HEK293 (cell line): Measurements from ENCODE around the gene ZNF469.
A peak's percentile ranks its signal among the peaks of the same experiment; 100 is the strongest.

Experiments
- CTCF ChIA-PET: fragments of 350-600 bp; formaldehyde crosslinking; extraction: SDS; loops from one replicate; lab custom pipeline; 2021; ENCODE audit warnings: antibody characterized with exemption; lab: Yijun Ruan, JAX
- POLR2A ChIA-PET: fragments of 300-600 bp; formaldehyde crosslinking; extraction: SDS; loops from one replicate; lab custom pipeline; 2020; ENCODE audit warnings: antibody characterized with exemption, inconsistent platforms; lab: Yijun Ruan, JAX
- H3K27ac ChIP-seq: fragments of 200-500 bp; sonication (Bioruptor generic); 2 replicates; pipeline ENCODE4 v1.5.1; 2014; ENCODE audit warnings: low read depth, low read length, control low read depth, inconsistent platforms; ENCODE audit errors: extremely low read depth
- H3K36me3 ChIP-seq, 2 experiments: fragments of 200-500 bp in 1 of 2; sonication (Bioruptor generic) in 1 of 2; 1 replicate in 1 of 2; 2 replicates in 1 of 2; pipeline ENCODE4 v1.5.1; 2014 to 2017; ENCODE audit warnings: inconsistent platforms in 2 of 2, low read length in 2 of 2; ENCODE audit not compliant: control insufficient read depth in 2 of 2, insufficient read depth in 1 of 2
- H3K4me1 ChIP-seq: fragments of 200-500 bp; sonication (Bioruptor generic); 2 replicates; pipeline ENCODE4 v1.5.1; 2014; ENCODE audit warnings: mild to moderate bottlenecking, low read length, inconsistent platforms; ENCODE audit not compliant: control insufficient read depth, insufficient read depth
- H3K4me3 ChIP-seq: 2 replicates; pipeline ENCODE4 v1.5.1; 2011; ENCODE audit warnings: low read depth, mild to moderate bottlenecking, control low read depth, low read length, moderate library complexity
- H3K9me3 ChIP-seq: fragments of 200-500 bp; sonication (Bioruptor generic); 2 replicates; pipeline ENCODE4 v1.5.1; 2014; ENCODE audit warnings: low read depth, low read length, inconsistent platforms; ENCODE audit not compliant: control insufficient read depth, insufficient read depth
- EGR2 ChIP-seq: fragments of 450-650 bp; formaldehyde crosslinking; IDR thresholded peaks from 2 replicates; pipeline ENCODE4 v1.5.1; 2016; ENCODE audit warnings: low read depth, missing biosample characterization, missing genetic modification characterization
- KLF1 ChIP-seq: fragments of 450-650 bp; formaldehyde crosslinking; IDR thresholded peaks from 2 replicates; pipeline ENCODE4 v1.5.1; 2016; ENCODE audit warnings: missing biosample characterization, missing genetic modification characterization
- KLF16 ChIP-seq: fragments of 450-650 bp; formaldehyde crosslinking; IDR thresholded peaks from 2 replicates; pipeline ENCODE4 v1.5.1; 2017; ENCODE audit warnings: missing biosample characterization, missing genetic modification characterization
- KLF9 ChIP-seq: fragments of 450-650 bp; formaldehyde crosslinking; IDR thresholded peaks from 2 replicates; pipeline ENCODE4 v1.5.1; 2016; ENCODE audit warnings: missing biosample characterization, missing genetic modification characterization, low read depth
- MEIS1 ChIP-seq: sonication (generic); formaldehyde crosslinking; IDR thresholded peaks from 2 replicates; pipeline ENCODE4 v1.8.1; 2022; ENCODE audit warnings: missing genetic modification reagents, mild to moderate bottlenecking, borderline replicate concordance
- REPIN1 ChIP-seq: fragments of 450-650 bp; formaldehyde crosslinking; IDR thresholded peaks from 2 replicates; pipeline ENCODE4 v1.5.1; 2017; ENCODE audit warnings: missing biosample characterization, missing genetic modification characterization, low read depth
- SCRT1 ChIP-seq: fragments of 450-650 bp; formaldehyde crosslinking; IDR thresholded peaks from 2 replicates; pipeline ENCODE4 v1.5.1; 2016; ENCODE audit warnings: missing biosample characterization, missing genetic modification characterization, borderline replicate concordance
- SP3 ChIP-seq: fragments of 450-650 bp; formaldehyde crosslinking; IDR thresholded peaks from 2 replicates; pipeline ENCODE4 v1.5.1; 2016; ENCODE audit warnings: missing biosample characterization, missing genetic modification characterization
- YY2 ChIP-seq: fragments of 450-650 bp; formaldehyde crosslinking; IDR thresholded peaks from 2 replicates; pipeline ENCODE4 v1.5.1; 2016; ENCODE audit warnings: missing biosample characterization, missing genetic modification characterization
- ZBTB1 ChIP-seq: fragments of 450-650 bp; formaldehyde crosslinking; IDR thresholded peaks from 2 replicates; pipeline ENCODE4 v1.5.1; 2016; ENCODE audit warnings: missing biosample characterization, missing genetic modification characterization
- ZBTB17 ChIP-seq: fragments of 450-650 bp; formaldehyde crosslinking; IDR thresholded peaks from 2 replicates; pipeline ENCODE4 v1.5.1; 2016; ENCODE audit warnings: missing biosample characterization, missing genetic modification characterization
- ZBTB20 ChIP-seq: fragments of 450-650 bp; formaldehyde crosslinking; IDR thresholded peaks from 2 replicates; pipeline ENCODE4 v1.5.1; 2016; ENCODE audit warnings: missing biosample characterization, missing genetic modification characterization
- ZFHX2 ChIP-seq: fragments of 450-650 bp; formaldehyde crosslinking; conservative IDR thresholded peaks from 2 replicates; pipeline ENCODE4 v1.5.1; 2016; ENCODE audit warnings: missing biosample characterization, missing genetic modification characterization
- ZNF19 ChIP-seq: fragments of 450-650 bp; formaldehyde crosslinking; IDR thresholded peaks from 2 replicates; pipeline ENCODE4; 2016; ENCODE audit warnings: missing biosample characterization, missing genetic modification characterization, low read depth
- ZNF202 ChIP-seq: fragments of 450-650 bp; formaldehyde crosslinking; IDR thresholded peaks from 2 replicates; pipeline ENCODE4 v1.5.1; 2016; ENCODE audit warnings: missing biosample characterization, missing genetic modification characterization, borderline replicate concordance
- ZNF221 ChIP-seq: fragments of 450-650 bp; formaldehyde crosslinking; IDR thresholded peaks from 2 replicates; pipeline ENCODE4 v1.5.1; 2017; ENCODE audit warnings: missing biosample characterization, missing genetic modification characterization, borderline replicate concordance
- ZNF248 ChIP-seq: fragments of 450-650 bp; formaldehyde crosslinking; IDR thresholded peaks from 2 replicates; pipeline ENCODE4 v1.5.1; 2017; ENCODE audit warnings: missing biosample characterization, missing genetic modification characterization
- ZNF302 ChIP-seq: fragments of 450-650 bp; formaldehyde crosslinking; IDR thresholded peaks from 2 replicates; pipeline ENCODE4 v1.5.1; 2016; ENCODE audit warnings: missing biosample characterization, missing genetic modification characterization, low read depth
- ZNF324 ChIP-seq: fragments of 450-650 bp; formaldehyde crosslinking; IDR thresholded peaks from 2 replicates; pipeline ENCODE4 v1.5.1; 2016; ENCODE audit warnings: missing biosample characterization, missing genetic modification characterization
- ZNF366 ChIP-seq: fragments of 450-650 bp; formaldehyde crosslinking; conservative IDR thresholded peaks from 2 replicates; pipeline ENCODE4 v1.5.1; 2016; ENCODE audit warnings: missing biosample characterization, missing genetic modification characterization
- ZNF423 ChIP-seq: fragments of 450-650 bp; formaldehyde crosslinking; IDR thresholded peaks from 2 replicates; pipeline ENCODE4 v1.5.1; 2016; ENCODE audit warnings: missing biosample characterization, missing genetic modification characterization
- ZNF501 ChIP-seq: fragments of 450-650 bp; formaldehyde crosslinking; IDR thresholded peaks from 2 replicates; pipeline ENCODE4 v1.5.1; 2016; ENCODE audit warnings: missing biosample characterization, missing genetic modification characterization
- ZNF521 ChIP-seq: fragments of 450-650 bp; formaldehyde crosslinking; IDR thresholded peaks from 2 replicates; pipeline ENCODE4 v1.5.1; 2017; ENCODE audit warnings: missing biosample characterization, mild to moderate bottlenecking, missing genetic modification characterization
- ZNF701 ChIP-seq: fragments of 450-650 bp; formaldehyde crosslinking; IDR thresholded peaks from 2 replicates; pipeline ENCODE4 v1.5.1; 2016; ENCODE audit warnings: missing biosample characterization, missing genetic modification characterization
- ZSCAN30 ChIP-seq: fragments of 450-650 bp; IDR thresholded peaks from 2 replicates; pipeline ENCODE4 v1.5.1; 2018; ENCODE audit warnings: missing biosample characterization, mild to moderate bottlenecking, missing genetic modification characterization, moderate library complexity
- TF ChIP-seq, protein P1 (sequence below): sonication (generic); formaldehyde crosslinking; IDR thresholded peaks from 2 replicates; pipeline ENCODE4 v1.8.1; 2022; ENCODE audit warnings: mild to moderate bottlenecking, moderate library complexity, missing genetic modification reagents
- TF ChIP-seq, protein P2 (sequence below): fragments of 450-650 bp; formaldehyde crosslinking; IDR thresholded peaks from 2 replicates; pipeline ENCODE4 v1.5.0; 2017; ENCODE audit warnings: missing biosample characterization, missing genetic modification characterization, borderline replicate concordance
- TF ChIP-seq, protein P3 (sequence below): fragments of 450-650 bp; formaldehyde crosslinking; IDR thresholded peaks from 2 replicates; pipeline ENCODE4 v1.5.1; 2016; ENCODE audit warnings: missing biosample characterization, missing genetic modification characterization, borderline replicate concordance
- TF ChIP-seq, protein P4 (sequence below): fragments of 450-650 bp; formaldehyde crosslinking; IDR thresholded peaks from 2 replicates; pipeline ENCODE4 v1.5.1; 2016; ENCODE audit warnings: missing biosample characterization, missing genetic modification characterization

ZNF469 gene

DNA sequence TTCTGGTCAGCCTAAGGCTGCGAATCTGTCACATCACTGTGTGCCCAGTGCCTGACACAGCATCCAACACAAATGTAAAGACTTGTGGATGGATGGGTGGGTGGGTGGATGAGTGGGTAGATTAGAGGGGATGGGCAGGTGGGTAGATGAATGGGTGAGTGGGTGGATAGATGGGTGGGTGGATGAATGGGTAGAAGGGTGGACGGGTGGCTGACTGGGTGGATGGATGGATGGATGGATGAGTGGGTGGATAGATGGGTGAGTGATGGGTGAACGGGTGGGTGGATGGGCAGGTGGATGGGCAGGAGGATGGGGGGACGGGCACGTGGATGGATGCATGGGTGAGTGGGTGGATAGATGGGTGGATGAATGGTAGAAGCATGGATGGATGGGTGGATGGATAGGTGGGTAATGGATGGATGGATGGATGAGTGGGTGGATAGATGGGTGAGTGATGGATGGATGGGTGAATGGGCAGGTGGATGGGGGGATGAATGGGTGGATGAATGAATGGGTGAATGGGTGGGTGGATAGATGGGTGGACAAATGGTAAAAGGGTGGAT, 39.2 kb downstream of the ZNF469 start:
- Histone ChIP-seq H3K9me3 (no peaks in the 10 kb centered on the region), H3K27ac (no peak overlapping the region), H3K36me3 (no peaks in the 10 kb centered on the region), H3K4me1 (no peaks in the 10 kb centered on the region), H3K4me3 (no peak overlapping the region)
- ChIA-PET CTCF (interaction anchor here (0.7 kb wide), 1 partner anchor 22 kb away, joined by 3 read pairs; no protein-coding TSS in a partner anchor), POLR2A (no interaction called here)
- no peak for TF ChIP-seq SP3 (tag by site-specific recombination)
- TF ChIP-seq ZNF324 = no peak
- no peak for TF ChIP-seq KLF9
- TF ChIP-seq, protein P1, sequence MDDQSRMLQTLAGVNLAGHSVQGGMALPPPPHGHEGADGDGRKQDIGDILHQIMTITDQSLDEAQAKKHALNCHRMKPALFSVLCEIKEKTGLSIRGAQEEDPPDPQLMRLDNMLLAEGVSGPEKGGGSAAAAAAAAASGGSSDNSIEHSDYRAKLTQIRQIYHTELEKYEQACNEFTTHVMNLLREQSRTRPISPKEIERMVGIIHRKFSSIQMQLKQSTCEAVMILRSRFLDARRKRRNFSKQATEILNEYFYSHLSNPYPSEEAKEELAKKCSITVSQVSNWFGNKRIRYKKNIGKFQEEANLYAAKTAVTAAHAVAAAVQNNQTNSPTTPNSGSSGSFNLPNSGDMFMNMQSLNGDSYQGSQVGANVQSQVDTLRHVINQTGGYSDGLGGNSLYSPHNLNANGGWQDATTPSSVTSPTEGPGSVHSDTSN (CRISPR knock-in tag) = no peak
- no peak for TF ChIP-seq KLF1 (tag by site-specific recombination)
- TF ChIP-seq ZNF221 (tag by site-specific recombination) = no peak
- no peak for TF ChIP-seq ZNF501 (tag by site-specific recombination)
- TF ChIP-seq ZSCAN30 (tag by site-specific recombination) = no peak
- TF ChIP-seq ZNF248 (tag by site-specific recombination) = no peak
- TF ChIP-seq ZNF423 = no peak
- no peak for TF ChIP-seq ZNF19 (tag by site-specific recombination)
- no peak for TF ChIP-seq ZBTB20 (tag by site-specific recombination)
- TF ChIP-seq KLF16 = no peak
- TF ChIP-seq ZNF202 = no peak
- peak; percentile 100 for TF ChIP-seq EGR2
- 0 out of 2 replicates have a peak, but pooled peaks have one; percentile 49 for TF ChIP-seq ZNF366 (tag by site-specific recombination)
- TF ChIP-seq, protein P2, sequence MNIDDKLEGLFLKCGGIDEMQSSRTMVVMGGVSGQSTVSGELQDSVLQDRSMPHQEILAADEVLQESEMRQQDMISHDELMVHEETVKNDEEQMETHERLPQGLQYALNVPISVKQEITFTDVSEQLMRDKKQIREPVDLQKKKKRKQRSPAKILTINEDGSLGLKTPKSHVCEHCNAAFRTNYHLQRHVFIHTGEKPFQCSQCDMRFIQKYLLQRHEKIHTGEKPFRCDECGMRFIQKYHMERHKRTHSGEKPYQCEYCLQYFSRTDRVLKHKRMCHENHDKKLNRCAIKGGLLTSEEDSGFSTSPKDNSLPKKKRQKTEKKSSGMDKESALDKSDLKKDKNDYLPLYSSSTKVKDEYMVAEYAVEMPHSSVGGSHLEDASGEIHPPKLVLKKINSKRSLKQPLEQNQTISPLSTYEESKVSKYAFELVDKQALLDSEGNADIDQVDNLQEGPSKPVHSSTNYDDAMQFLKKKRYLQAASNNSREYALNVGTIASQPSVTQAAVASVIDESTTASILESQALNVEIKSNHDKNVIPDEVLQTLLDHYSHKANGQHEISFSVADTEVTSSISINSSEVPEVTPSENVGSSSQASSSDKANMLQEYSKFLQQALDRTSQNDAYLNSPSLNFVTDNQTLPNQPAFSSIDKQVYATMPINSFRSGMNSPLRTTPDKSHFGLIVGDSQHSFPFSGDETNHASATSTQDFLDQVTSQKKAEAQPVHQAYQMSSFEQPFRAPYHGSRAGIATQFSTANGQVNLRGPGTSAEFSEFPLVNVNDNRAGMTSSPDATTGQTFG (tag by site-specific recombination) = no peak
- TF ChIP-seq, protein P3, sequence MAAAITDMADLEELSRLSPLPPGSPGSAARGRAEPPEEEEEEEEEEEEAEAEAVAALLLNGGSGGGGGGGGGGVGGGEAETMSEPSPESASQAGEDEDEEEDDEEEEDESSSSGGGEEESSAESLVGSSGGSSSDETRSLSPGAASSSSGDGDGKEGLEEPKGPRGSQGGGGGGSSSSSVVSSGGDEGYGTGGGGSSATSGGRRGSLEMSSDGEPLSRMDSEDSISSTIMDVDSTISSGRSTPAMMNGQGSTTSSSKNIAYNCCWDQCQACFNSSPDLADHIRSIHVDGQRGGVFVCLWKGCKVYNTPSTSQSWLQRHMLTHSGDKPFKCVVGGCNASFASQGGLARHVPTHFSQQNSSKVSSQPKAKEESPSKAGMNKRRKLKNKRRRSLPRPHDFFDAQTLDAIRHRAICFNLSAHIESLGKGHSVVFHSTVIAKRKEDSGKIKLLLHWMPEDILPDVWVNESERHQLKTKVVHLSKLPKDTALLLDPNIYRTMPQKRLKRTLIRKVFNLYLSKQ (tag by site-specific recombination) = no peak
- peak; percentile 100 for TF ChIP-seq ZFHX2 (tag by site-specific recombination)

DNA sequence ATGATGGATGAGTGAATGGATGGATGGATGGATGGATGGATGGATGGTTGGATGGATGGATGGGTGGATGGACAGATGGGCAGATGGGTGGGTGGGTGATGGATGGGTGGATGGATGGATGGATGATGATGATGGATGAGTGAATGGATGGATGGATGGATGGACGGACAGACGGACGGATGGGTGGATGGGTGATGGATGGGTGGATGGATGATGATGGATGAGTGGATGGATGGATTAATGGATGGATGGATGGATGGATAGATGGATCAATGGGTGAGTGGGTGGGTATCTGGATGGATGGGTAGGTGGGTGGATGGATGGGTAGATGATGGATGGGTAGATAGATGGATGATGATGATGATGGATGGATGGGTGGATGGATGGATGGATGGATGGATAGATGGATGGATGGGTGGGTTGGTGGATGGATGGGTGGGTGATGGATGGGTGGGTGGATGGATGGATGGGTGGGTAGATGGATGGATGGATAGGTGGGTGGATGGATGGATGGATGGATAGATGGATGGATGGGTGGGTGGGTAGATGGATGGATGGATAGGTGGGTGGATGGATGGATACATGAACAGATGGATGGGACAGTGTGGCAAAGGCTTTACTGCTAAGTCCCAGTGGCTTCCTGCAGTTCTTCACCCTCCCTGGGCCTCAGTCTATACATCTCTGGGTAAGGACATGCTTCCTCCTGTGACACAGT, 40.1 kb downstream of the ZNF469 start:
- TF ChIP-seq SCRT1 (tag by site-specific recombination) (no peak), ZFHX2 (tag by site-specific recombination) (peak; percentile 1), ZBTB1 (tag by site-specific recombination) (no peak), YY2 (0 out of 2 replicates have a peak, but pooled peaks have one; percentile 25), ZNF302 (tag by site-specific recombination) (no peak), ZNF366 (tag by site-specific recombination) (peak; percentile 95), ZNF701 (tag by site-specific recombination) (no peak), REPIN1 (tag by site-specific recombination) (no peak), ZBTB17 (tag by site-specific recombination) (peak; percentile 98), MEIS1 (CRISPR knock-in tag) (no peak), ZNF521 (tag by site-specific recombination) (no peak)
- TF ChIP-seq, protein P4, sequence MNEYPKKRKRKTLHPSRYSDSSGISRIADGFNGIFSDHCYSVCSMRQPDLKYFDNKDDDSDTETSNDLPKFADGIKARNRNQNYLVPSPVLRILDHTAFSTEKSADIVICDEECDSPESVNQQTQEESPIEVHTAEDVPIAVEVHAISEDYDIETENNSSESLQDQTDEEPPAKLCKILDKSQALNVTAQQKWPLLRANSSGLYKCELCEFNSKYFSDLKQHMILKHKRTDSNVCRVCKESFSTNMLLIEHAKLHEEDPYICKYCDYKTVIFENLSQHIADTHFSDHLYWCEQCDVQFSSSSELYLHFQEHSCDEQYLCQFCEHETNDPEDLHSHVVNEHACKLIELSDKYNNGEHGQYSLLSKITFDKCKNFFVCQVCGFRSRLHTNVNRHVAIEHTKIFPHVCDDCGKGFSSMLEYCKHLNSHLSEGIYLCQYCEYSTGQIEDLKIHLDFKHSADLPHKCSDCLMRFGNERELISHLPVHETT (tag by site-specific recombination) = no peak
- ChIA-PET POLR2A (no interaction called here), CTCF (no interaction called here)

More for the DNA sequence above, 40.1 kb downstream of the ZNF469 start:
- no peaks in the 10 kb centered on the region for H3K9me3 ChIP-seq
- H3K27ac ChIP-seq = no peak overlapping the region
- no peaks in the 10 kb centered on the region for H3K4me1 ChIP-seq
- H3K4me3 ChIP-seq = no peak overlapping the region
- no peaks in the 10 kb centered on the region for H3K36me3 ChIP-seq
